Measurements from ENCODE around the gene PRDM16. TPM values are rescaled to one million over a fixed set of nuclear protein-coding genes. Genes with fewer than 3 reads are reported as not detected.

PRDM16 gene
- total RNA-seq, 4 donors from 2014 or later, result 5.9 to 41.7 (median 11.2) TPM

DNA sequence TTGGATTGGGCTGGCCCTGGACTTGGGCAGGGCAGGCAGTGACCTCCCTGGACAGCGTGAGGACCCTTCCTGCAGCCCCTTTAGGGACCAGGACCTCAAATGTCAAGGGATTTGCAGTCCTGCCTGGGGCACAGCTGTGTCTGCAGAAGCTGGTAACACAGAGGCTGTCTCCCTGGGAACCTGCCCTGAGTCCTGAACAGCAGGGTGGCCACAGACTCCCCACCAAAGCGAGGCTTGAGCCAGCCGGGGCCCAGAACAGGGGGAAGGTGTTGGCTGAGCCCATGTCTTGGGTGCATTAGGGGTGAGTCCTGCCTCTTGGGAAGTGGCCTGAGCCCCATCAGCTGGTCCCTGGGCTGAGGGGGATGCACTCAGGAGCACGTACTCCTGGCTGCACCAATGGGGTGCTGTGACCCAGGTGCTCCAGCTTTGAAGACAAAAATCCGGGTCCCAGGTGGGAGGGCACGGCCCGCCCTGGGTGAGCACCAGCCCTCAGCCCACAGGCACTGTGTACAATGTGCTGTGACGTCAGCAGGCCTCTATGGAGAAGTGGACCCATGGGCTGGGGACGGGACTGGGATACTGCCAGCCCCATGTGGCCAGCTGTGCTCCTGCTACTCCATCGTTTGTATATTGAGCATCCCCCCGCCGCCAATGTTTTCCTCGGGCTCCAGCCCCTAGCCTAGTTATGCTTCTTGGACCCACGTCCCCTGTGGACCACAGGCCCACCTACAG lies 313.5 kb downstream of the PRDM16 start:
- H3K27me3 ChIP-seq, result no peaks in the 10 kb centered on the region
- TF ChIP-seq, protein P1, sequence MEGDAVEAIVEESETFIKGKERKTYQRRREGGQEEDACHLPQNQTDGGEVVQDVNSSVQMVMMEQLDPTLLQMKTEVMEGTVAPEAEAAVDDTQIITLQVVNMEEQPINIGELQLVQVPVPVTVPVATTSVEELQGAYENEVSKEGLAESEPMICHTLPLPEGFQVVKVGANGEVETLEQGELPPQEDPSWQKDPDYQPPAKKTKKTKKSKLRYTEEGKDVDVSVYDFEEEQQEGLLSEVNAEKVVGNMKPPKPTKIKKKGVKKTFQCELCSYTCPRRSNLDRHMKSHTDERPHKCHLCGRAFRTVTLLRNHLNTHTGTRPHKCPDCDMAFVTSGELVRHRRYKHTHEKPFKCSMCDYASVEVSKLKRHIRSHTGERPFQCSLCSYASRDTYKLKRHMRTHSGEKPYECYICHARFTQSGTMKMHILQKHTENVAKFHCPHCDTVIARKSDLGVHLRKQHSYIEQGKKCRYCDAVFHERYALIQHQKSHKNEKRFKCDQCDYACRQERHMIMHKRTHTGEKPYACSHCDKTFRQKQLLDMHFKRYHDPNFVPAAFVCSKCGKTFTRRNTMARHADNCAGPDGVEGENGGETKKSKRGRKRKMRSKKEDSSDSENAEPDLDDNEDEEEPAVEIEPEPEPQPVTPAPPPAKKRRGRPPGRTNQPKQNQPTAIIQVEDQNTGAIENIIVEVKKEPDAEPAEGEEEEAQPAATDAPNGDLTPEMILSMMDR (IDR thresholded peaks at IDR 0.05), result no peak
- no peak for TF ChIP-seq EP300 (IDR thresholded peaks at IDR 0.05)
- TF ChIP-seq POLR2A (IDR thresholded peaks at IDR 0.05), result no peak
- WGBS, 2 donors, result 77 to 81% methylated on average over 14 of the region's 14 CpGs
- DNase-seq (ENCODE audit: low spot score in 2 of 2), result no peak
- peaks cover 0 to 6% (median 0%) of the 10 kb centered on the region in 3 donors for H3K36me3 ChIP-seq
- peaks cover 0 to 12% (median 0%) of the 10 kb centered on the region in 4 donors for H3K4me1 ChIP-seq
- H3K9me3 ChIP-seq, result no peaks in the 10 kb centered on the region
- no peak overlapping the region for H3K4me3 ChIP-seq
- no peak overlapping the region for H3K27ac ChIP-seq

DNA sequence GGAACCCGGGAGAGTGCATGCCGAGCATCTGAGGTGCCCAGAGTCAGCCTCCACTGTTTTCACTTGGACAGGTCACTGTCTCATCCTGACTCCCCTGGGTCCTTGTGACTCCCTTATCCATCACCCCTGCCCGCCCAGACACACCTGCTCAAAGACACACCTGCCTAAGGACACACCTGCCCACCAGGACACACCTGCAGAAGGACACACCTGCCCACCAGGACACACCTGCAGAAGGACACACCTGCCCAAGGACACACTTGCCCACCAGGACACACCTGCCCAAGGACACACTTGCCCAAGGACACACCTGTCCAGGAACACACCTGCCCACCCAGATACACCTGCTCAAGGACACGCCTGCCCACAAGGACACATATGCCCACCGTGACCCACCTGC lies 314.7 kb downstream of the PRDM16 start:
- H3K9me3 ChIP-seq, result no peaks in the 10 kb centered on the region
- H3K4me1 ChIP-seq, result peaks cover 0 to 12% (median 0%) of the 10 kb centered on the region in 4 donors
- H3K27ac ChIP-seq, result no peak overlapping the region
- TF ChIP-seq, protein P1 (IDR thresholded peaks at IDR 0.05), result no peak
- TF ChIP-seq EP300 (IDR thresholded peaks at IDR 0.05) (no peak), POLR2A (IDR thresholded peaks at IDR 0.05) (no peak)
- H3K4me3 ChIP-seq, result no peak overlapping the region
- no peaks in the 10 kb centered on the region for H3K27me3 ChIP-seq
- DNase-seq (ENCODE audit: low spot score in 2 of 2), result no peak
- H3K36me3 ChIP-seq, result peaks cover 0 to 6% (median 0%) of the 10 kb centered on the region in 3 donors
- WGBS, 2 donors, result 88 to 97% methylated on average over 5 of the region's 5 CpGs

DNA sequence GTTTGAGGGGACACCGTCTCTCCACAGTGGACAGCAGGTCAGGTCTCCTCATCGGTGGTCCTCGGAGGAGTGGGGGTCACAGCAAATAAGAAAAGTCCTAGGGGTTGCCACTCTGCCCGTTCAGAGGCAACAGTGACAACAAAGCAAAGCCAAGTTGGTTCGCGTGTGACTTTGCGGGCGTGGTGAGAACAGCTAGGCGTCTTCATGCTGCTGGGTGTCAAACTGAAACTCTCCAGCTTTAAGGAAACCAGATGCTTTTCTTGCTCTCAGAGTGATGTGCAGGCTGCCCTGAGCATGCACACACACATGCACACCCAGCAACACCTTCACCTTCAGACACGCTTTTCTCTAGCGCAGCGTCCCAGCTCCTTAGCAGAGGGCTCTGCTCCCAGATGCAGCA lies 315.4 kb downstream of the PRDM16 start:
- H3K27ac ChIP-seq, result no peak overlapping the region

DNA sequence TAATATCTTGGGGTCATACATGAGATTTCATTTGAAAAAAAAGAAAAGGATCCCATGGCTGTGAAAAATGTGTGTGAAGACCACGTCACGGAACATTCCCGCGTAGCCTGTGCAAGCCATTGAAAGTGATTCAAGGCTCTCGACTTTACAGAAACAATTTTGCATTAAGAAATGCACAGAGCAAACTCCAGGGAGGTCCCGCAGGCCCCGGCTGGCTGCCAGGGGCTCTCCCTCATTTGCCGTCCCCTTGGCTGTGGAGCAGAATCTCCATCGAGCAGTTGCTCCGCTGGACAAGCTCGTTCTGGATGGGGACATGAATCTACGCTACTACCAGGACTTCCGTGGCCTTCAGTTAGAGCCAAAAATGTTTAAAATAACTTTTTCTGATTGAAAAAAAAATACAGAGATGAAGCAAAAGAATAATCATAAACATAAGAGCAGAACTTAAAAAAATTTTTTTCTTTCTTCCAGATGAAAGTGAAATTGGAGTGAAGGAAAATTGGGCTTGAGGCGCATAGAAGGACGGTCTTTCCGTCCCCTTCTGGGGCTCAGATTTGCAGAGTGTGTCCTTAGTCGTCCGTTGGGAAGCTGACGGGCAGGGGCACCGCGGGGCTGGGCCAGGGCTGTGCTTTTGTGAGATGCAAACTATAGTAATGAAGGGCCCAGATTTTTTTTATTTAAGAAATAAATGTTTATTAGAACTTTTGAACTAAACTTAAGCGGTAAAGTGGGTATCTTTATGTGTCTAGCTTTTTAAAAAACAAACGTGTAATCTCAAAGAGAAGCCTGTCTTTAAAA lies 317.4 kb downstream of the PRDM16 start:
- DNase-seq (ENCODE audit: low spot score in 2 of 2), result no peak
- Histone ChIP-seq H3K27ac (no peak overlapping the region), H3K27me3 (peaks cover 0 to 5% of the 10 kb centered on the region in 2 donors), H3K9me3 (no peaks in the 10 kb centered on the region), H3K4me1 (peaks cover 0 to 12% (median 0%) of the 10 kb centered on the region in 4 donors), H3K4me3 (no peak overlapping the region), H3K36me3 (peaks cover 0 to 6% (median 0%) of the 10 kb centered on the region in 3 donors)
- TF ChIP-seq EP300 (IDR thresholded peaks at IDR 0.05) (no peak), POLR2A (IDR thresholded peaks at IDR 0.05) (no peak)
- TF ChIP-seq, protein P1 (IDR thresholded peaks at IDR 0.05), result no peak
- 81 to 82% methylated on average over 23 of the region's 23 CpGs for WGBS, 2 donors

More for the DNA sequence above, 315.4 kb downstream of the PRDM16 start:
- no peaks in the 10 kb centered on the region for H3K9me3 ChIP-seq
- no peak overlapping the region for H3K4me3 ChIP-seq
- H3K36me3 ChIP-seq, result peaks cover 0 to 6% (median 0%) of the 10 kb centered on the region in 3 donors
- H3K27me3 ChIP-seq, result no peaks in the 10 kb centered on the region
- WGBS, 2 donors, result 72 to 76% methylated on average over 12 of the region's 12 CpGs
- no peak for DNase-seq (ENCODE audit: low spot score in 2 of 2)
- peaks cover 0 to 12% (median 0%) of the 10 kb centered on the region in 4 donors for H3K4me1 ChIP-seq
- TF ChIP-seq POLR2A (IDR thresholded peaks at IDR 0.05), result no peak
- TF ChIP-seq, protein P1 (IDR thresholded peaks at IDR 0.05), result no peak

DNA sequence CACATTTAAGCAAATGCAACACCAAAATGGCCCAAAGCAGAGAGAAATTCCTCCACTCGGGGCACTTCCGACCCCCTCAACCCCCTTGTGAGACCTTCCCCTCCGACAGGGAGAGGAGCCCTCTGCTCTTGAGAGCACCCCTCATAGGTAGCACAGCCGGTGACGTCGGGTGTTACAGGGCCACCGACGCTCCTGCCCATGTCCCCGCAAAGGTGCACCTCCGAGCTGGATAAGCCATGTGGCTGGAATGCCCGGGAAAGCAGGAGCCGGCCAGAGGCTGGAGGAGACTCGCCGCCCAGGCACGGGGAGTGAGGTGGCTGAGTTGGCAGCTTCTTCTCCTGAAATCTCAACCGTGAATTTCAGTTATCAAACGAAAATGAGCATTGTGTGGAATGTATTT lies 318.4 kb downstream of the PRDM16 start:
- WGBS, 2 donors, result 77 to 82% methylated on average over 17 of the region's 17 CpGs

More for the DNA sequence above, 318.4 kb downstream of the PRDM16 start:
- no peak for TF ChIP-seq POLR2A (IDR thresholded peaks at IDR 0.05)
- no peak for TF ChIP-seq EP300 (IDR thresholded peaks at IDR 0.05)
- TF ChIP-seq, protein P1 (IDR thresholded peaks at IDR 0.05), result no peak
- no peak overlapping the region for H3K4me3 ChIP-seq
- H3K9me3 ChIP-seq, result no peaks in the 10 kb centered on the region
- peaks cover 0 to 12% (median 0%) of the 10 kb centered on the region in 4 donors for H3K4me1 ChIP-seq
- peaks cover 0 to 14% of the 10 kb centered on the region in 2 donors for H3K27me3 ChIP-seq
- DNase-seq (ENCODE audit: low spot score in 2 of 2), result no peak
- H3K27ac ChIP-seq, result no peak overlapping the region
- peaks cover 0 to 6% (median 0%) of the 10 kb centered on the region in 3 donors for H3K36me3 ChIP-seq
